Stomach (tissue), 9 donors: ENCODE measurements around the gene SEL1L. TPM values are rescaled to one million over a fixed set of nuclear protein-coding genes. Genes with fewer than 3 reads are reported as not detected.
"Not testable (repeated sequence)": the region's sequence is repeated elsewhere in the genome, so short reads cannot be mapped to it uniquely, and the experiment has no call there.

Experiments
- DNase-seq, 2 donors: peaks; one replicate each; pipeline versions ENCODE4 v3.0.0 to v3.0.0-alpha.2; 2013 to 2019
- H3K27ac ChIP-seq, 5 donors: fragments of 200-600 bp in 4 of 5; sonication (generic) in 4 of 5; one replicate each; pipeline ENCODE4 v1.5.1; 2013 to 2019; ENCODE audit warnings: mild to moderate bottlenecking in 1 of 5, moderate library complexity in 1 of 5
- H3K27me3 ChIP-seq, 3 donors: fragments of 200-600 bp; sonication (generic); one replicate each; pipeline ENCODE4 v1.5.1; 2017 to 2019; ENCODE audit warnings: mixed run types in 1 of 3
- H3K36me3 ChIP-seq, 4 donors: fragments of 200-600 bp; sonication (generic); 1 replicate in 3 of 4; 2 replicates in 1 of 4; pipeline ENCODE4 v1.5.1; 2016 to 2019
- H3K4me1 ChIP-seq, 4 donors: fragments of 200-600 bp; sonication (generic); one replicate each; pipeline ENCODE4 v1.5.1; 2016 to 2019
- H3K4me3 ChIP-seq, 4 donors: fragments of 200-600 bp; sonication (generic) in 3 of 4; one replicate each; pipeline ENCODE4 v1.5.1; 2016 to 2019; ENCODE audit warnings: mild to moderate bottlenecking in 1 of 4
- H3K9me3 ChIP-seq, 4 donors: fragments of 200-600 bp; sonication (generic); one replicate each; pipeline ENCODE4 v1.5.1; 2016 to 2019
- CTCF ChIP-seq, 7 experiments: fragments of 450-650 bp in 4 of 7; fragments of 200-600 bp in 3 of 7; sonication (generic) in 3 of 7; IDR thresholded peaks; one replicate each; pipeline ENCODE4 v1.5.1; 2016 to 2019; ENCODE audit warnings: antibody characterized with exemption in 7 of 7, control low read depth in 2 of 7, mild to moderate bottlenecking in 1 of 7
- EP300 ChIP-seq: sonication (generic); formaldehyde crosslinking; IDR thresholded peaks from one replicate; pipeline ENCODE4 v1.6.1; 2017; ENCODE audit warnings: antibody characterized with exemption
- POLR2A ChIP-seq, 4 donors: fragments of 450-650 bp; IDR thresholded peaks; one replicate each; pipeline ENCODE4 v1.6.1; 2016; ENCODE audit warnings: antibody characterized with exemption in 4 of 4, control low read depth in 2 of 4, mild to moderate bottlenecking in 1 of 4, moderate library complexity in 1 of 4
- POLR2AphosphoS5 ChIP-seq, 3 donors: sonication (generic); formaldehyde crosslinking; IDR thresholded peaks; one replicate each; pipeline ENCODE4 v1.6.1; 2016; ENCODE audit warnings: antibody characterized with exemption in 3 of 3
- WGBS, 5 donors: extraction: QIAGEN DNeasy Blood & Tissue Kit in 3 of 5; methylation state at CpG; one replicate each; pipeline versions ENCODE4 v1.1.5 to v1.1.7; 2013 to 2018; 5-methylcytosine and 5-hydroxymethylcytosine counted together
- intact Hi-C: fragments of 100-400 bp; cut with DNase I; formaldehyde crosslinking; loops from one replicate; pipeline ENCODE4 v1.15.1; 2023; ENCODE audit warnings: low total_unique reads
- polyA plus RNA-seq, 3 donors: library from polyadenylated mRNA; stranded (reverse); fragments of 200-250 nt; gene quantifications; one replicate each; pipeline ENCODE4 v1.2.3, GENCODE V29; 2013
- total RNA-seq, 5 donors: library from RNA; depleted of rRNA; stranded (reverse); fragments of >200 nt; gene quantifications; one replicate each; pipeline versions ENCODE4 v1.1.0 to v1.2.3, GENCODE V29; 2014 to 2016
- donor health status: healthy with polysubstance abuse.
- donor health status: Bipolar disorder and iron deficiency.
- donor health status: healthy.

SEL1L gene
- total and polyA plus RNA-seq, 8 donors, result 5.0 to 175 (median 12.8) TPM

GRCh38 chr14:81432219-81432661 lies 101.4 kb downstream of the SEL1L start:
- TF ChIP-seq EP300 (no peak), CTCF (IDR thresholded peaks at IDR 0.05) (no peak), POLR2A (IDR thresholded peaks at IDR 0.05) (no peak), POLR2AphosphoS5 (IDR thresholded peaks at IDR 0.05) (no peak)
- Histone ChIP-seq H3K36me3 (no peaks in the 10 kb centered on the region), H3K4me1 (peaks cover 10 to 31% (median 26%) of the 10 kb centered on the region in 4 donors), H3K9me3 (no peaks in the 10 kb centered on the region), H3K4me3 (no peak overlapping the region), H3K27ac (no peak overlapping the region), H3K27me3 (peaks cover 0 to 40% (median 14%) of the 10 kb centered on the region in 3 donors)
- WGBS, 5 donors, result 59 to 87% (median 77%) methylated on average over 3 of the region's 3 CpGs
- DNase-seq, result no peak
- intact Hi-C loops, result no loop called here

GRCh38 chr14:81430235-81430634 lies 103.4 kb downstream of the SEL1L start:
- WGBS, 5 donors, result 76 to 85% (median 81%) methylated on average over 5 of the region's 5 CpGs

GRCh38 chr14:81429749-81430148 lies 103.9 kb downstream of the SEL1L start:
- H3K27ac ChIP-seq, intact Hi-C loops, H3K4me3 ChIP-seq, DNase-seq, H3K36me3 ChIP-seq, H3K9me3 ChIP-seq: not testable (repeated sequence)
- WGBS, 5 donors, result 83 to 93% (median 91%) methylated on average over 11 of the region's 11 CpGs
- Histone ChIP-seq H3K4me1 (peaks cover 0 to 11% (median 9%) of the 10 kb centered on the region in 4 donors), H3K27me3 (peaks cover 0 to 16% (median 0%) of the 10 kb centered on the region in 3 donors)

More at GRCh38 chr14:81430235-81430634, 103.4 kb downstream of the SEL1L start:
- Histone ChIP-seq H3K9me3 (no peaks in the 10 kb centered on the region), H3K36me3 (no peaks in the 10 kb centered on the region), H3K27me3 (peaks cover 0 to 20% (median 0%) of the 10 kb centered on the region in 3 donors), H3K27ac (no peak overlapping the region), H3K4me1 (peaks cover 1 to 16% (median 13%) of the 10 kb centered on the region in 4 donors), H3K4me3 (no peak overlapping the region)
- TF ChIP-seq POLR2A (IDR thresholded peaks at IDR 0.05) (no peak), CTCF (IDR thresholded peaks at IDR 0.05) (no peak), EP300 (no peak), POLR2AphosphoS5 (IDR thresholded peaks at IDR 0.05) (no peak)
- DNase-seq, result no peak
- intact Hi-C loops, result no loop called here

GRCh38 chr14:81429028-81429427 lies 104.6 kb downstream of the SEL1L start:
- intact Hi-C loops, result no loop called here
- Histone ChIP-seq H3K27me3 (peaks cover 0 to 9% (median 0%) of the 10 kb centered on the region in 3 donors), H3K4me1 (peaks cover 0 to 11% (median 8%) of the 10 kb centered on the region in 4 donors), H3K4me3 (no peak overlapping the region), H3K27ac (no peak overlapping the region), H3K36me3 (no peaks in the 10 kb centered on the region), H3K9me3 (no peaks in the 10 kb centered on the region)
- DNase-seq, result no peak
- no peak for TF ChIP-seq EP300
- WGBS, 5 donors, result 71 to 85% (median 79%) methylated on average over 1 of the region's 1 CpG

GRCh38 chr14:81427348-81428058 lies 106.2 kb downstream of the SEL1L start:
- no peaks in the 10 kb centered on the region for H3K9me3 ChIP-seq
- H3K27me3 ChIP-seq, result no peaks in the 10 kb centered on the region
- H3K36me3 ChIP-seq, result no peaks in the 10 kb centered on the region
- peak in 1 of 2 donors; percentile 70 for DNase-seq
- H3K4me3 ChIP-seq, result no peak overlapping the region
- peaks cover 4 to 23% (median 8%) of the 10 kb centered on the region in 4 donors for H3K4me1 ChIP-seq
- no peak for TF ChIP-seq POLR2AphosphoS5 (IDR thresholded peaks at IDR 0.05)
- TF ChIP-seq POLR2A (IDR thresholded peaks at IDR 0.05), result no peak
- TF ChIP-seq CTCF (IDR thresholded peaks at IDR 0.05), result no peak
- no peak for TF ChIP-seq EP300
- intact Hi-C loops, result no loop called here
- 14 to 28% (median 22%) methylated on average over 8 of the region's 8 CpGs for WGBS, 5 donors
- no peak overlapping the region for H3K27ac ChIP-seq
